SK-N-SH treated with all-trans-retinoic acid at 6 μM for 48 hours (cell line): Measurements from ENCODE around the gene C1RL.

Experiments
- ATAC-seq: fragments of 200-7000 bp; cut with Tn5 transposase; 3 replicates; pipeline ENCODE4 v1.9.1; 2020; ENCODE audit warnings: mild to moderate bottlenecking, moderate library complexity
- ARNTL ChIP-seq: fragments of 450-650 bp; formaldehyde crosslinking; IDR thresholded peaks from 2 replicates; pipeline ENCODE4 v1.5.0; 2020; ENCODE audit warnings: low read depth, mild to moderate bottlenecking, moderate library complexity, borderline replicate concordance
- BACH2 ChIP-seq: fragments of 250-450 bp; sonication (Bioruptor Pico); IDR thresholded peaks from 2 replicates; pipeline ENCODE4 v1.9.0; 2021; ENCODE audit warnings: mild to moderate bottlenecking, borderline replicate concordance
- CREB5 ChIP-seq: fragments of 250-450 bp; sonication (Bioruptor Pico); IDR thresholded peaks from 2 replicates; pipeline ENCODE4 v1.5.1; 2020; ENCODE audit warnings: low read depth, mild to moderate bottlenecking, moderate library complexity
- CSDC2 ChIP-seq: fragments of 250-450 bp; sonication (Bioruptor Pico); IDR thresholded peaks from 2 replicates; pipeline ENCODE4 v1.5.0; 2020; ENCODE audit warnings: mild to moderate bottlenecking, moderate library complexity
- CSRNP3 ChIP-seq: fragments of 250-450 bp; sonication (Bioruptor Pico); IDR thresholded peaks from 2 replicates; pipeline ENCODE4 v1.5.1; 2021; ENCODE audit warnings: mild to moderate bottlenecking, moderate library complexity
- ESRRG ChIP-seq: fragments of 250-450 bp; sonication (Bioruptor Pico); IDR thresholded peaks from 2 replicates; pipeline ENCODE4 v1.6.1; 2021; ENCODE audit warnings: mild to moderate bottlenecking
- GLIS3 ChIP-seq: fragments of 250-450 bp; sonication (Bioruptor Pico); IDR thresholded peaks from 2 replicates; pipeline ENCODE4 v1.5.0; 2020; ENCODE audit warnings: mild to moderate bottlenecking, moderate library complexity
- ISL1 ChIP-seq: fragments of 250-450 bp; sonication (Bioruptor Pico); IDR thresholded peaks from 2 replicates; pipeline ENCODE4 v2.1.2; 2022; ENCODE audit warnings: mild to moderate bottlenecking, moderate library complexity
- OSR1 ChIP-seq: fragments of 250-450 bp; sonication (Bioruptor Pico); IDR thresholded peaks from 2 replicates; pipeline ENCODE4 v1.8.0; 2022; ENCODE audit warnings: moderate library complexity, mild to moderate bottlenecking, inconsistent platforms
- POU6F1 ChIP-seq: fragments of 250-450 bp; sonication (Bioruptor Pico); IDR thresholded peaks from 2 replicates; pipeline ENCODE4 v1.8.0; 2021; ENCODE audit warnings: low read depth, mild to moderate bottlenecking, moderate library complexity, borderline replicate concordance
- PPARA ChIP-seq: fragments of 250-450 bp; sonication (Bioruptor Pico); IDR thresholded peaks from 2 replicates; pipeline ENCODE4 v1.5.0; 2020; ENCODE audit warnings: mild to moderate bottlenecking, borderline replicate concordance
- RARB ChIP-seq: fragments of 250-450 bp; sonication (Bioruptor Pico); IDR thresholded peaks from 2 replicates; pipeline ENCODE4 v1.8.0; 2021; ENCODE audit warnings: mild to moderate bottlenecking, moderate library complexity
- SNAI2 ChIP-seq: fragments of 250-450 bp; sonication (Bioruptor Pico); IDR thresholded peaks from 2 replicates; pipeline ENCODE4 v1.5.0; 2020; ENCODE audit warnings: mild to moderate bottlenecking, moderate library complexity
- TCF4 ChIP-seq: fragments of 250-450 bp; sonication (Bioruptor Pico); IDR thresholded peaks from 2 replicates; pipeline ENCODE4 v1.8.0; 2021; ENCODE audit warnings: mild to moderate bottlenecking, moderate library complexity, borderline replicate concordance
- TOX ChIP-seq: fragments of 250-450 bp; sonication (Bioruptor Pico); IDR thresholded peaks from 2 replicates; pipeline ENCODE4 v1.8.0; 2021; ENCODE audit warnings: mild to moderate bottlenecking, moderate library complexity, borderline replicate concordance
- TSHZ2 ChIP-seq: fragments of 250-450 bp; sonication (Bioruptor Pico); IDR thresholded peaks from 2 replicates; pipeline ENCODE4 v1.5.0; 2020; ENCODE audit warnings: mild to moderate bottlenecking, moderate library complexity
- ZC3H10 ChIP-seq: fragments of 250-450 bp; sonication (Bioruptor Pico); IDR thresholded peaks from 2 replicates; pipeline ENCODE4 v1.5.1; 2021; ENCODE audit warnings: mild to moderate bottlenecking, moderate library complexity
- ZFP3 ChIP-seq: fragments of 250-450 bp; sonication (Bioruptor Pico); IDR thresholded peaks from 2 replicates; pipeline ENCODE4 v1.5.0; 2020; ENCODE audit warnings: mild to moderate bottlenecking, moderate library complexity
- ZNF565 ChIP-seq: fragments of 450-650 bp; formaldehyde crosslinking; conservative IDR thresholded peaks from 2 replicates; pipeline ENCODE4 v1.5.0; 2020; ENCODE audit warnings: low read depth, mild to moderate bottlenecking, moderate library complexity
- ZNF70 ChIP-seq: fragments of 450-650 bp; formaldehyde crosslinking; IDR thresholded peaks from 2 replicates; pipeline ENCODE4 v1.5.0; 2020; ENCODE audit warnings: mild to moderate bottlenecking, moderate library complexity
- ZNF8 ChIP-seq: fragments of 450-650 bp; formaldehyde crosslinking; IDR thresholded peaks from 2 replicates; pipeline ENCODE4 v1.5.0; 2020; ENCODE audit warnings: mild to moderate bottlenecking, moderate library complexity

Gene C1RL

GRCh38 chr12:7118881-7119280 lies 9.9 kb upstream of the C1RL start:
- TF ChIP-seq TOX (CRISPR knock-in tag) (no peak), ZFP3 (no peak), ZNF8 (CRISPR knock-in tag) (no peak), ZC3H10 (CRISPR knock-in tag) (no peak)
- ATAC-seq = no peak

- no peak for ATAC-seq
- TF ChIP-seq ESRRG (CRISPR knock-in tag) = no peak
- TF ChIP-seq CREB5 (CRISPR knock-in tag) = no peak
- no peak for TF ChIP-seq ARNTL (CRISPR knock-in tag)
- no peak for TF ChIP-seq SNAI2 (CRISPR knock-in tag)
- TF ChIP-seq TCF4 = no peak
- TF ChIP-seq CSDC2 (CRISPR knock-in tag) = no peak
- no peak for TF ChIP-seq RARB (CRISPR knock-in tag)
- TF ChIP-seq CSRNP3 (CRISPR knock-in tag) = no peak
- no peak for TF ChIP-seq TSHZ2 (CRISPR knock-in tag)
- TF ChIP-seq PPARA (CRISPR knock-in tag) = no peak
- TF ChIP-seq POU6F1 (CRISPR knock-in tag) = no peak
- no peak for TF ChIP-seq ZNF70
- no peak for TF ChIP-seq ISL1 (CRISPR knock-in tag)
- no peak for TF ChIP-seq BACH2
These were observed 8.7 kb upstream of the C1RL start for GRCh38 chr12:7117670-7118069.

GRCh38 chr12:7116916-7117315 lies 7.9 kb upstream of the C1RL start:
- TF ChIP-seq BACH2 (no peak), POU6F1 (CRISPR knock-in tag) (no peak), RARB (CRISPR knock-in tag) (no peak), PPARA (CRISPR knock-in tag) (no peak), SNAI2 (CRISPR knock-in tag) (no peak), ZC3H10 (CRISPR knock-in tag) (no peak)
- no peak for ATAC-seq

GRCh38 chr12:7116196-7116595 lies 7.2 kb upstream of the C1RL start:
- no peak for ATAC-seq
- TF ChIP-seq GLIS3 (CRISPR knock-in tag) = no peak
- TF ChIP-seq POU6F1 (CRISPR knock-in tag) = no peak
- no peak for TF ChIP-seq OSR1 (CRISPR knock-in tag)
- TF ChIP-seq SNAI2 (CRISPR knock-in tag) = no peak
- TF ChIP-seq ZNF565 (CRISPR knock-in tag) = no peak
- no peak for TF ChIP-seq ZNF70
- no peak for TF ChIP-seq CSRNP3 (CRISPR knock-in tag)
- no peak for TF ChIP-seq ISL1 (CRISPR knock-in tag)
- TF ChIP-seq CREB5 (CRISPR knock-in tag) = no peak
- TF ChIP-seq ZNF8 (CRISPR knock-in tag) = no peak
- TF ChIP-seq CSDC2 (CRISPR knock-in tag) = no peak
- no peak for TF ChIP-seq TOX (CRISPR knock-in tag)
